A673 (cell line): ENCODE data around the gene CYSTM1. TPM values are rescaled to one million over a fixed set of nuclear protein-coding genes. Genes with fewer than 3 reads are reported as not detected.

Experiments
- BruUV-seq: library from RNA; stranded (reverse); fragments of 400-500 nt; replicated peaks from 2 replicates; lab custom pipeline; 2021; lab: Mats Ljungman, UMichigan
- CTCF ChIA-PET: fragments of 300-600 bp; sonication (Branson Sonifier 250); formaldehyde crosslinking; loops from one replicate; lab custom pipeline; 2022; ENCODE audit warnings: antibody characterized with exemption; lab: Charles Lee
- POLR2A ChIA-PET: fragments of 300-600 bp; sonication (Branson Sonifier 250); formaldehyde crosslinking; loops from one replicate; lab custom pipeline; 2022; ENCODE audit warnings: antibody characterized with exemption; ENCODE audit not compliant: low non-redundant PET; lab: Charles Lee
- DNase-seq: peaks from one replicate; pipeline ENCODE4 v3.0.0-alpha.2; 2015; ENCODE audit warnings: low spot score
- H3K27ac ChIP-seq: fragments of 200-600 bp; sonication (generic); 2 replicates; pipeline ENCODE4 v1.5.1; 2016; ENCODE audit warnings: mixed run types, low read depth, mild to moderate bottlenecking, mixed read lengths, antibody characterized with exemption, low read length; ENCODE audit not compliant: poor library complexity, severe bottlenecking
- H3K27me3 ChIP-seq: fragments of 200-600 bp; sonication (generic); replicated peaks from 2 replicates; pipeline ENCODE4 v1.6.1; 2017; ENCODE audit warnings: mixed run types, low read depth, mild to moderate bottlenecking, mixed read lengths, antibody characterized with exemption, low read length; ENCODE audit not compliant: insufficient read depth, poor library complexity
- H3K36me3 ChIP-seq: fragments of 200-600 bp; sonication (generic); 2 replicates; pipeline ENCODE4 v1.6.1; 2016; ENCODE audit warnings: mixed run types, mild to moderate bottlenecking, mixed read lengths, antibody characterized with exemption, low read length; ENCODE audit not compliant: insufficient read depth, poor library complexity, severe bottlenecking
- H3K4me1 ChIP-seq: fragments of 200-600 bp; sonication (generic); 2 replicates; pipeline ENCODE4 v1.6.1; 2017; ENCODE audit warnings: mixed run types, mild to moderate bottlenecking, mixed read lengths, antibody characterized with exemption, low read length; ENCODE audit not compliant: insufficient read depth, poor library complexity, severe bottlenecking
- H3K4me3 ChIP-seq: fragments of 200-600 bp; sonication (generic); 2 replicates; pipeline ENCODE4 v1.5.1; 2016; ENCODE audit warnings: low read depth, mixed run types, mild to moderate bottlenecking, mixed read lengths, low read length; ENCODE audit not compliant: poor library complexity, severe bottlenecking
- H3K9me3 ChIP-seq: fragments of 200-600 bp; sonication (generic); 2 replicates; pipeline ENCODE4 v1.6.1; 2016; ENCODE audit warnings: mixed run types, low read depth, mild to moderate bottlenecking, mixed read lengths, antibody characterized with exemption, low read length; ENCODE audit not compliant: poor library complexity, severe bottlenecking
- CTCF ChIP-seq: fragments of 300-800, 200-600 bp; sonication (generic); conservative IDR thresholded peaks from 2 replicates; pipeline ENCODE4 v1.5.1; 2017; ENCODE audit warnings: low read depth, mild to moderate bottlenecking, antibody characterized with exemption, low read length, moderate library complexity, mixed read lengths
- EZH2 ChIP-seq: fragments of 200-600 bp; sonication (generic); IDR thresholded peaks from 2 replicates; pipeline ENCODE4 v1.6.1; 2017; ENCODE audit warnings: borderline replicate concordance, low read depth, mild to moderate bottlenecking, mixed read lengths, antibody characterized with exemption, low read length; ENCODE audit not compliant: poor library complexity, severe bottlenecking
- intact Hi-C: fragments of 100-400 bp; cut with micrococcal nuclease; formaldehyde crosslinking; loops from one replicate; pipeline ENCODE4 v1.10.0; 2022; ENCODE audit not compliant: unreplicated experiment
- total RNA-seq: library from RNA; stranded (reverse); gene quantifications from 2 replicates; pipeline ENCODE4 v1.2.3, GENCODE V29; 2021

The CYSTM1 gene
- total RNA-seq, 1 experiment from 2014 or later, result 35.5 TPM

DNA sequence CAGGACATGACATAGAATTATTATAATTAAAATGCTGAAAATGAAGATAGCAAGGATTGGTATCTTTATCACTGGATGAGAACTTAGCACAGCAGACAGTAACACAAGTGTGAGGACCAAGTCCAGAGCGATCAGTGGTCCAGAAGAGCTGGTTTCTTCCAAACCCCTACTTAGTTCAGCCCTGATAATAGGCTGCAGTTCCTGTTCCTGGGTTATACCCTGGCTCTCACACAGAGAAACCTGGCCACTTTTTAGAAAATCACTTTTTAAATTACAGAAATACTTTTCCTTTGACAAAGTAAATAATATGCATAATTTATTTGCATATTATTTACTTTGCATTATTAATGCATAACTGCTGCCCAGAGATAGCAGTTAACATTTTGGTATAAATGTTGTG lies 40.3 kb downstream of the CYSTM1 start:
- no peak overlapping the region for H3K4me3 ChIP-seq
- H3K27ac ChIP-seq, result no peak overlapping the region
- H3K9me3 ChIP-seq, result no peaks in the 10 kb centered on the region
- intact Hi-C loops, result no loop called here
- peaks cover 4% of the 10 kb centered on the region for H3K4me1 ChIP-seq
- no peaks in the 10 kb centered on the region for H3K27me3 ChIP-seq
- DNase-seq, result no peak
- no TSS peak for BruUV-seq
- TF ChIP-seq EZH2, result no peak
- TF ChIP-seq CTCF, result no peak
- POLR2A ChIA-PET, result no interaction called here
- H3K36me3 ChIP-seq, result no peaks in the 10 kb centered on the region
- CTCF ChIA-PET, result no interaction called here

DNA sequence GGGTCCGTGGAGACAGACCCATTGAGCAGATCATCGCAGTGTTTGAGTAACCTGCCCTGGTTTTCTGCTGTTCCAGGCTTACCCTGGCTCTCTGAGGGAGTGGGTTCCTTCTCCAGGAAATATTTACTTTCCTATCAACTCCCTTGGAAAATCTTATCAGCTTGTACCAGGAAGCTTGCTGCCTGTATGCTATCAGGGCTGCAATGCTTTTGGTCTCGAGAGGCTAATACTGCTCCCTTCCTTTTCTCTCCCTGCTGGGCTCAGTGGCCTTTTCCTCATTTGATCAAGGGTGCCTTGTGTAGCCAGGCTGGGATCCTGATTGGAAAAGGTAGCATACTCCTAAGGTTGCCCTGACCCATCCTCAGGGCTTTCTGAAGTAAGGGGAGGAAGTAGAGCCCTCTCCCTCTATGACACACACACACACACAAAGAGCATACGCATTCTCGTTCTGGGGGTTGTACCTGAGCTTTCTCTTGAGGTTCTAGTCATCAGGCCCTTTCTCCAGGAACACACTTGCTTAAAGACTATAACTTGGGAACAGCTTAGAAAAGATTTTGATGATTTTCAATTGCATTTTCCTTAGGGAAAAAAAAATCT lies 41.6 kb downstream of the CYSTM1 start:
- BruUV-seq, result no TSS peak
- CTCF ChIA-PET, result interaction anchor here (0.6 kb wide), 1 partner anchor 59 kb away, joined by 3 read pairs; no protein-coding TSS in a partner anchor
- DNase-seq, result no peak
- intact Hi-C loops, result no loop called here
- Histone ChIP-seq H3K4me3 (no peak overlapping the region), H3K4me1 (peaks cover 14% of the 10 kb centered on the region), H3K27me3 (no peaks in the 10 kb centered on the region), H3K27ac (no peak overlapping the region), H3K9me3 (no peaks in the 10 kb centered on the region), H3K36me3 (no peaks in the 10 kb centered on the region)
- TF ChIP-seq EZH2, result no peak
- TF ChIP-seq CTCF, result no peak
- POLR2A ChIA-PET, result no interaction called here

- Histone ChIP-seq H3K27ac (no peak overlapping the region), H3K36me3 (no peaks in the 10 kb centered on the region), H3K4me3 (no peak overlapping the region), H3K4me1 (peaks cover 14% of the 10 kb centered on the region), H3K9me3 (no peaks in the 10 kb centered on the region), H3K27me3 (no peaks in the 10 kb centered on the region)
- ChIA-PET POLR2A (no interaction called here), CTCF (interaction anchor here (0.6 kb wide), 1 partner anchor 60 kb away, joined by 3 read pairs; no protein-coding TSS in a partner anchor)
- BruUV-seq, result no TSS peak
- no peak for DNase-seq
- TF ChIP-seq EZH2 (no peak), CTCF (no peak)
- intact Hi-C loops, result no loop called here
Measured at GRCh38 chr5:140217299-140218026, 42.5 kb downstream of the CYSTM1 start.
